ENCODE results near the gene FAIM2. TPM values are rescaled to one million over a fixed set of nuclear protein-coding genes. Genes with fewer than 3 reads are reported as not detected.

FAIM2 gene
- total and polyA plus RNA-seq, 9 of the 15 experiments (the other 6 are each of a cell fraction or from before 2014, with no cell fraction given): 0.01 to 0.10 TPM; not detected in 7

- TF ChIP-seq MCM2 (IDR thresholded peaks at IDR 0.05; ENCODE audit: low read depth): no peak
- TF ChIP-seq SMAD3 (CRISPR knock-in tag; conservative IDR thresholded peaks at IDR 0.05): no peak
Measured at GRCh38 chr12:49946086-49946485, 42.4 kb upstream of the FAIM2 start (continued).

- ChIA-PET CTCF (ENCODE audit: low intra/inter-chr PET ratio) (interaction anchor here (0.6 to 0.9 kb wide), 3 partner anchors 78 to 125 kb away, joined by 3 to 4 read pairs (median 3); no protein-coding TSS in a partner anchor), POLR2A (interaction anchor here (0.6 to 1.9 kb wide), 11 partner anchors 12 to 108 kb away, joined by 3 to 12 read pairs (median 4); no protein-coding TSS in a partner anchor)
- TF ChIP-seq KDM2B (CRISPR knock-in tag; IDR thresholded peaks at IDR 0.05) (no peak), DEAF1 (CRISPR knock-in tag; IDR thresholded peaks at IDR 0.05) (no peak), ID3 (CRISPR knock-in tag; IDR thresholded peaks at IDR 0.05) (no peak), ID3 (tag; IDR thresholded peaks at IDR 0.05) (no peak), NELFE (IDR thresholded peaks at IDR 0.05; ENCODE audit: insufficient read depth, insufficient read length) (no peak), ATF7 (IDR thresholded peaks at IDR 0.05) (peak; percentile 70), ZNF655 (CRISPR knock-in tag; IDR thresholded peaks at IDR 0.05) (no peak), FIP1L1 (IDR thresholded peaks at IDR 0.05; ENCODE audit: low read depth, low read length, poor library complexity, severe bottlenecking) (no peak), GATAD2A (IDR thresholded peaks at IDR 0.05) (peak; percentile 21; the same call in 1 of the 2 replicates), SRSF3 (IDR thresholded peaks at IDR 0.05; ENCODE audit: insufficient read depth, low read length) (no peak), MTA3 (IDR thresholded peaks at IDR 0.05; ENCODE audit: borderline replicate concordance) (peak; percentile 58; the same call in 1 of the 2 replicates), SMAD1 (IDR thresholded peaks at IDR 0.05; ENCODE audit: low read depth, low read length, partially characterized antibody) (no peak), TOE1 (IDR thresholded peaks at IDR 0.05; ENCODE audit: borderline replicate concordance) (peak; percentile 32; the same call in 1 of the 2 replicates), TOE1 (CRISPR knock-in tag; IDR thresholded peaks at IDR 0.05; ENCODE audit: borderline replicate concordance, low read depth) (no peak), KLF6 (CRISPR knock-in tag; IDR thresholded peaks at IDR 0.05; ENCODE audit: borderline replicate concordance) (no peak), CC2D1A (IDR thresholded peaks at IDR 0.05) (0 out of 2 replicates have a peak, but pooled peaks have one; percentile 36)
Measured at GRCh38 chr12:49945394-49946080, 41.8 kb upstream of the FAIM2 start.

More at GRCh38 chr12:49945394-49946080, 41.8 kb upstream of the FAIM2 start:
- H3K27ac ChIP-seq (ENCODE audit: extremely low read depth, low read depth, low read length): peak overlapping the region; percentile 35; the same call in 1 of the 3 replicates
- no peaks in the 10 kb centered on the region for H3K9me1 ChIP-seq (ENCODE audit: control insufficient read depth, insufficient read depth, low read length)
- peak overlapping the region; percentile 49 to 66 for H3K9ac ChIP-seq (ENCODE audit: insufficient read depth in 1 of 2, low read depth in 2 of 2, low read length in 2 of 2)
- no peaks in the 10 kb centered on the region for H3K9me3 ChIP-seq (replicated peaks; ENCODE audit: control insufficient read depth, insufficient read depth, low read depth, low read length)
- no TSS peak for BruUV-seq (replicated peaks)
- no peaks in the 10 kb centered on the region for H3K27me3 ChIP-seq (ENCODE audit: control insufficient read depth in 2 of 2, insufficient read depth in 2 of 2, low read length in 2 of 2)
- peak overlapping the region; percentile 92 for H2AFZ ChIP-seq (ENCODE audit: low read depth, low read length)
- FAIRE-seq (peak; percentile 96), ATAC-seq (peak; percentile 99), DNase-seq (ENCODE audit: extremely low read depth in 1 of 4, low spot score in 3 of 4) (peak; percentile 90 to 92 (median 91))
- WGBS (ENCODE audit: insufficient coverage, low coverage, missing lambda C conversion rate): 12% methylated on average over 24 of the region's 28 CpGs
- H3K36me3 ChIP-seq (ENCODE audit: control insufficient read depth, insufficient read depth, low read length): no peaks in the 10 kb centered on the region
- in situ Hi-C loops (cut with MboI): no loop called here
- H3K79me2 ChIP-seq (ENCODE audit: control insufficient read depth, insufficient read depth, low read length): no peaks in the 10 kb centered on the region
- H4K20me1 ChIP-seq (replicated peaks; ENCODE audit: control insufficient read depth, insufficient read depth, low read length): no peaks in the 10 kb centered on the region
- peak overlapping the region; percentile 57 for H3K4me2 ChIP-seq (ENCODE audit: insufficient read depth, low read length)
- H3K4me1 ChIP-seq (replicated peaks in 1 of 2; ENCODE audit: control insufficient read depth in 2 of 2, insufficient read depth in 2 of 2, low read length in 2 of 2): peaks cover 14 to 20% of the 10 kb centered on the region in 2 experiments; a peak in 4 of 5 replicates
- intact Hi-C loops (cut with micrococcal nuclease): loop anchor here (5.0 kb wide), 2 partner anchors 78 to 168 kb away; no protein-coding TSS in a partner anchor
- no peak overlapping the region for H3K4me3 ChIP-seq
